ENCODE measurements around the gene RNF44.
A peak's percentile ranks its signal among the peaks of the same experiment; 100 is the strongest.

Gene RNF44

GRCh38 chr5:176536902-176537553 lies at the start of gene RNF44:
Gene RNF44 (minus strand): TSS chr5:176537402. CDS start chr5:176532472, 4,930 bp downstream.
- peak; percentile 98 for DNase-seq

- DNase-seq: no peak
Observed at GRCh38 chr5:176583076-176583475, 45.9 kb upstream of the RNF44 start.

DNA sequence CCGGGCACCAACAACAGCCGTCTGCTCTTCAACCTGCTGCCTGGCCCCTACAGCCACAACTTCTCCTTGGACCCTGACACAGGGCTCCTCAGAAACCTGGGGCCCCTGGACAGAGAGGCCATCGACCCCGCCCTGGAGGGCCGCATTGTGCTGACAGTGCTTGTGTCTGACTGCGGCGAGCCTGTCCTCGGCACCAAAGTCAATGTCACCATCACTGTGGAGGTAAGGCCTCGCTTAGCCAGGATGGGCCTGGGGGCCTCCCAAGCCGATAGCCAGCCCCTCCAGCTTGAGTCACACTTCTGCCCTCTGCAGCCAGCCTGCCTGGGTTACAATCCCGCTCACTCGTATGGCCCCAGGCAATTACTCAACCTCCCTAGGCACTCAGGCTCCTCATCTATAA lies 44.2 kb upstream of the RNF44 start:
- no peak for DNase-seq

- DNase-seq: no peak
Observed at GRCh38 chr5:176579323-176579722, 42.1 kb upstream of the RNF44 start.

DNA sequence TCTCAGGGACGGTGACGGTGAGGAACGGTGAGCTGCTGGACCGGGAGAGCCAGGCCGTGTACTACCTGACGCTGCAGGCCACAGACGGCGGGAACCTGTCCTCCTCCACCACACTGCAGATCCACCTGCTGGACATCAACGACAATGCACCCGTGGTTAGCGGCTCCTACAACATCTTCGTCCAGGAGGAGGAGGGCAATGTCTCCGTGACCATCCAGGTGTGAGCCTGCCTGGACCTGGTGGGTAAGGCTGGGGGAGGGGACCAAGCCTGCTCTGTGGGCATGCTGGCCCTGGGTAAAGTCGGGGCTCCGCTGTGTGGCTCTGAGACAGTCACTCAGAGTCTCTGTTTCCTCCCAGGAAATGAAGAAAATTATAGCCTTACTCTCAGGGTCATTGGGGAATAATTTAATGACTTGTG lies 41.2 kb upstream of the RNF44 start:
- DNase-seq: peak; percentile 28

GRCh38 chr5:176577312-176578176 lies 40.3 kb upstream of the RNF44 start:
- DNase-seq: no peak

GRCh38 chr5:176575488-176576422 lies 38.6 kb upstream of the RNF44 start:
- no peak for DNase-seq

DNA sequence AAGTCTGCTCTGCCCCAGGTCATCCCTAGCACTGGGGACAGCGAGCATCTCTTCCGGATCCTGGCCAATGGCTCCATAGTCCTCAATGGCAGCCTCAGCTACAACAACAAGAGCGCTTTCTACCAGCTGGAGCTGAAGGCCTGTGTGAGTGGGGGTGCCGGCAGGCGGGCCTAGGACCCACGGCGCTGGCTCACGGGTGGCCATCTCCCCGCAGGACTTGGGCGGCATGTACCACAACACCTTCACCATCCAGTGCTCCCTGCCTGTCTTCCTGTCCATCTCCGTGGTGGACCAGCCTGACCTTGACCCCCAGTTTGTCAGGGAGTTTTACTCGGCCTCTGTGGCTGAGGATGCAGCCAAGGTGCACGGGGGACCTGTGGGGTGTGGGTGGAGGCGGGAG lies 37.9 kb upstream of the RNF44 start:
- DNase-seq: no peak

DNA sequence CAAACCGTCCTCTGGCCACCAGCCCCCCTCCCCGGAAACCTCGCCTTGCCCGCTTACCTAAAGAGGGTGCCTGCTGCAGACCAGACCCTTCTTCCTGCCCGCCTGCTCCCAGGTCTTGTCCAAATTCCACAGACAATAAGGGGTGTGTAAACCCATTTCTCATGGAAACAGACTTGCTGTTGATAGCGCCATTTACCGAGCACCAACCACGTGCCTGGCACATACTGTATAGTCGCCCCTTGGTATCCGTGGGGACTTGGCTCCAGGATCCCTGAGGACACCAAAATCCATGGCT lies 37.0 kb upstream of the RNF44 start:
- no peak for DNase-seq

GRCh38 chr5:176573564-176574296 lies 36.5 kb upstream of the RNF44 start:
- peak; percentile 76 for DNase-seq

- DNase-seq: no peak
Observed at GRCh38 chr5:176570044-176570443, 32.8 kb upstream of the RNF44 start.

DNA sequence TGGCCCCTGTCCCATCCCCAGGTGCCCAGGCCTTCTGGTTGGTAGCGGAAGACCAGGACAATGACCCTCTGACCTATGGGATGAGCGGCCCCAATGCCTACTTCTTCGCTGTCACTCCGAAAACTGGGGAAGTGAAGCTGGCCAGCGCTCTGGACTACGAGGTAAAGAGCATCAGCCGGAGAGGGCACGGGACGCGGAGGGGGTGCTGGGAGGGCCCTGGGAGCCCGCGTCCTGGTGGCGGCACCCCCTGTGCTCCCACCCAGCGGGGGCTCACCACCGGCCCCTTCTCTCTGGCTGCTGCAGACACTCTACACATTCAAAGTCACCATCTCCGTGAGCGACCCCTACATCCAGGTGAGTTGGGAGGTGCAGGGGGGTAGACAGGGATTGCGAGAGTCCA lies 31.5 kb upstream of the RNF44 start:
- no peak for DNase-seq

DNA sequence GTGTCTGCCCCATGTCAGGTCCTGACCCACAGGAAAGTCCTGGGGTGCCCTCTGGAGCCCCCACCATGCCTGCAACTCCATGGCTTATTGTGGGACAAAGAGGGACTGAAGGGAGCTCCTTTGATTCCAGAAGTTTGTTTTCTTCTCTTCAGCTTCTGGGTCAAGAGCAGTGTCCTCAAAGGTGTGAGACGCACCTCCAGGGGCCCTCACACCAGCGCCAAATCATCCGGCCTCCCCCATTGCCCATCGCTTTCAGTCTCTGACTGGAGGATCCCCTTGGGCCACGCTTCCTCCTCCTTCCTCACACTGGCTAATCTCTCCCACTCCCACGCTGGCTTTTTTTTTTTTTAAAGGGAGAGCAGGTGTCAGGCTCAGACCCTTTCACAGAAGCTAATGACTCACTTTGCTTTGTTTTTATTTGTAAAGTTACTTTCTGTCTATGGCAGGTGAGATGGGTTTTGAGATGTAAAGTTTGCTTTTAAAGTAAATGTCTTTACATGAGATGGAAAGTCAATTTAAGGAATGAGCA lies 28.6 kb upstream of the RNF44 start:
- no peak for DNase-seq

- no peak for DNase-seq
Observed at GRCh38 chr5:176564002-176564401, 26.8 kb upstream of the RNF44 start.

DNA sequence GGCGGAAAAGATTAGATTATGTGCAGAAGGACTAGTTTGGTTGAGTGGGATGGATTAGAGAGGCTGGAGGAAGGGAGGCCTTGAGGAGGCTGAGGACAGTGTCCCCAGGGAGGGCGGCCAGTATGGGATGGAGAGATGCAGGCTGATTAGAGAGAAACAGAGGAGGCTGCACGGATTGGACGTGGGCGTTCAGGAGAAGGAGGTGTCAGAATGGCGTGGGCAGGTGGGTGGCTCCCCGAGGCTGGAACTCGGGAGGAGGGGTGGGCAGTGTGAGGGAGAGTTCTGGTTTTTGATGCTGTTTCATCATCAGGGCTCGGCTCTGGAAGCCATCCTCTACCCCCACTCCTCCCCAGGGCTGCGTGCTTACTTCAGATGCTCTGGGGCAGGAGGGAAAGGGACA lies 25.0 kb upstream of the RNF44 start:
- DNase-seq: no peak

DNA sequence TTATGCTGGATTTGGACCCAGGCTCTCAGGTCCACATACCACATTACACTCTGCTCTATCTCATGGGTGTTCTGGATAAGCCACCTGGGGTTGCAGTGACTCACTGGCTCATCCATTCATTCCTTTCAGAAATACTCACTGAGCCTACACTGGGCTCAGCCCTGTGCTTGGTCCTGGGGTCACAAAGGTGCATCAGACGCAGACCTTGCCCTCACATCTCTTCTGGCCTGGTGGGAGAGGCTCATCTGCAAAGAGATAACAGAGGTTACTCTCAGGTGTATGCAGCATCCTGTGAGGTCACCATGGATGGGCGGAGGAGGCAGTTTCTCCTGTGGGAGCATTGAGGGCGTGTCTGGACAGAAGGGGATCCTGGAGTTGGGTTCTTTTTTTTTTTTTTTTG lies 24.1 kb upstream of the RNF44 start:
- no peak for DNase-seq

DNA sequence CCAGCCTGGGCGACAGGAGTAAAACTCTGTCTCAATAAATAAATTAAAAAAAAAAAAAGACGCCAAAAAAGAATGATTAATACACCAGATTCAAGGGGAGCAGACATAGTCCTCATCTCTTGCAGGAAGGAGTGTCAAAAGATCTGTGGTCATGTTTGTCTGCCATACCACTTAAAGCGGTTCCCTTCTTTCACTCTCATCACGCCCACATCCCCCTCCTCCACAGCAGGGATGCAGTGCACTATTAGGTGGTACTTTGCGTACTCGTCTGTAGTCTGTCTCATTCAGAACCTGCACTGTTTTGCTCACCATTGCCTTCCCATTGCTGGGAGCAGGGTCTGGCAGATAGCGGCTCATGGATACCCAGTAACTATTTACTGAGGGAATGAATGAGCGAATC lies 23.2 kb upstream of the RNF44 start:
- DNase-seq: no peak

DNA sequence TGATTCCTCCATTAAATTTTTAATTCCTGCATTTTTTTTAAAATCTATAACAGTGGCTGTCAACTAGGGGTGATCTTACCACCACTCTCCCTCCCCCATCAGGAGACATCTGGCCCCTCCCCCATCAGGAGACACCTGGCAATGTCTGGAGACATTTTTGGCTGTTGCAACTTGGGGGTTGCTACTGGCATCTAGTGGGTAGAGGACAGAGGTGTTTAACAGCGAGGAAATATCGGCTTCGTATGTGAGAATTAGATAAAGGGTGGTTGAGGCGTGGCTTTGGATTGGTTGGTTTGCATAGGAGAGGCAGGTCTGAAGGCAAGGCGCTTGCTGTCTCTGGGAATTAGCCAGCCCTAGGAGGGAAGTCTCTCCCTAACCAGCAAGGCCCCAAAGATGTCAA lies 22.5 kb upstream of the RNF44 start:
- no peak for DNase-seq

DNA sequence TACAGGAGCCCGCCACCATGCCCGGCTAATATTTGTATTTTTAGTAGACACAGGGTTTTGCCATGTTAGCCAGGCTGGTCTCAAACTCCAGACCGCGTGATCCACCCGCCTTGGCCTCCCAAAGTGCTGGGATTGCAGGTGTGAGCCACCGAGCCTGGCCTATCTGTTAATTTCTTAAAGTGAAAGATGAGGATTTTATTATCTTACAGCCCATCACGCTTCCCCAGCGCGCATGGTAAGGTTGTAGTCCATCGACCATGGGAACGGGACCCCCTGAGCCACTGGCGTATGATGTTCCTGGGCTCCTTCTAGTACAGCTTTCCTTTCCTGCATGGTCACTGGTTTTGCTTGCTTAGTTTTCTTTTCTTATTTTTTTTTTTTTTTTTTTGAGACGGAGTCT lies 20.6 kb upstream of the RNF44 start:
- no peak for DNase-seq

DNA sequence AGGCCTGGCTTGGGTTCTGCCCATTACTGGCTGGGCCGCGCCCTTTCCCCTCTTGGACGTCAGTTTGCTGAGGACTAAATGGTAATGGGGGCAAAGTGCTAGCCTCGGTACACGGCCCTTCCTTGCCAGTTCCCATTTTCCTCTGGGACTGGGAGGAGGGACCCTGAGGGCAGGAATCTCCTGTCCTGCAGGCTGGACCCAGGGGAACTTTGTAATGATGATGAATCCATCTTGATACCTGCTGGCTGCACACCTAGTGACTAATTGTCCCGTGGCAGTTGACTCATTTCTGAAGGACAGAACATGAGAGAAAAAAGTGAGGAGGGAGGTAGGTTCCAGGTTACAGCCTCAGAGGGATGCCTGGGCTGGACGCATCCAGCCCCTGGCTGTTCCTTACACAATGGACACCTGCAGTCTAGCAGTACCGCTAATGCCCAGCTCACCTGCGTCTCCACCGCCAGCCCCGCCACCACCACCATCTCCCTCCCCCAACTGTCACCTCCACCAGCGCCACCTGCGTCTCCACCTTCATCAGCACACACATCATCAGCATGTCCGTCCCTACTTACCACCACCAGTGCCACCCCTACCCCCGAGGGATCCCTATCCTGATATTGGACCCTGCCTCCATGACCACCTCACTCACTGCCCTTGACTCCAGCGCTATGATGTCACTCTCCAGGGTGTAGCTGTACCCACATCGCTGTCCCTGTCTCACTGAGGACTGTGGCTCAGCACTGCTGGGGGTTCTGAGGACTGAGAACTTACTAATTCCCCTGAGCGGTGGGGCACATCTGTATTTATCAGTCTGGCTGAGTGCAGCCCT lies 16.3 kb upstream of the RNF44 start:
- DNase-seq: no peak

DNA sequence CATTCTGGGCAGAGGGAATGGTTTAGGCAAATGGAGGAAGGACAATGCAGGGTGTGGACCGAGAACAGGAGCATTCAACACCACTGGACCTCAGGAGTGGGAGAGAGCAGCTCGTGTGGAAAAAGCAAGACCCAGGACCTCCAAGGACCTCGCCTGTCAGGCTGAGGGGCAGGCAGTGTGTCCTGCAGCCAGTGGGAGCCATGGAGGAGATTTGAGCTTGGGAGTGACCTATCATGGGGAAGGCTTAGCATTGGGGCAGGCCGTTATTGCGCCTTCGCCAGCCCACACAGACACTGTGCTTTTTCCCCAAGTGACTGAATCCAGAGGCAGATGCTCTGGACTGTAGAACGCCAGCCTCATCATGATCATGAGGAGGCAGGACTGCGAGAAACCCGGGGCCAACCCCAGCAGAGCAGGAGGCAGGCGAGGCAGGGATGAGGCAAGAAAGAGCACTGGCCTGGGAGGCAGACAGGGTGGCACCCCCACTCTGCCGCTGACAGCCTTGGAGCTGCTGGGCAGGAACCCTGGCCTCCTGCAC lies 15.2 kb upstream of the RNF44 start:
- DNase-seq: no peak

Measured in activated CD4-positive, alpha-beta T cell treated with anti-CD3 and anti-CD28 coated beads, Interleukin-10, Interleukin-2, amounts not matched to agents 100 ng/mL and 50 ng/mL, durations not matched to agents 16 hours and 8 hours (primary cell).